Measurements from ENCODE around the gene TRPC3. TPM values are rescaled to one million over a fixed set of nuclear protein-coding genes. Genes with fewer than 3 reads are reported as not detected.

Gene TRPC3
- total and polyA plus RNA-seq, 2 of the 8 experiments (the other 6 are each of a cell fraction or from before 2014, with no cell fraction given): 0.37 to 0.41 TPM

DNA sequence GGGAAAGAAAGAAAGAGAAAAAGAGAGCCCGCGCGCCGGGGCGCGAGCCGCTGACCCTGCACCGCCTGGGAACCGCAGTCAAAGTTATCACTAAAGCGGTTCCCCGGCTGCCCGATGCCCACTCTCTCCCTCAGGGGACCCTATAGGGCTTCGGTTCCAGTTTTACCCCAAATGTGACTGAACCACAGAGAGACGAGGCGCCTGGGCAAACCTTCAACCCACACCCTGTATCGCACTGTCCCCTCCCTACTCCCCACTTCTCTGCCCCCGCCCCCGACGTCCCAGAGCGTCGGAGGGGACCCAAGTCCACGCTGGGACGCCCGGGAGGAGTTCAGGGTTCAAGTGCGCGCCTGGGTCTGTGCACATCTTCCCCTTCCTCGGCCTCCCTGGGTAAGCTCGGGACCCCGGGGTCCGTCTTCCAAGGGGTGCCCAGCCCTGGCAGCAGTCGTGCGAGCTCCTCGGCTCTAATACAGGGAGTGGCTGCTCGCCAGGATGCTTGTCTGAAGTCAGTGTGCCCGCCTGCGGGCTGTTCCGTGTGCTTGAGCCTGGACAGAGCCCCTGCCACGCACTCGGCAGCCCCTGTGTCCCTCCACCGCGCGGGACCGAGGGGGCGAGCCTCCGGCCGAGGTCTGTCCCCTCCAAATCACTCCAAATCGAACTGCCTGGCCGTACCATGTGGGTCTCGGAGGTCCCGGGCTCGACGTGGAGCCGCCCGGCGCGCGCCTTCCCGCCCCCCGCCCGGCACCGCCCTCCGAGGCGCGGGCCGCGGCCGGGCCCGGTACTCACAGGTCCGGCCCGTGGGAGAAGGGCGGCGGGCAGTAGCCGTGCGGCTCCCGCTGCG is 960 bp downstream of the TRPC3 start (continued):
- peak; percentile 24; the same call in 1 of the 2 replicates for TF ChIP-seq PHF8 (conservative IDR thresholded peaks at IDR 0.05; ENCODE audit: low read depth, low read length)
- TF ChIP-seq BRCA1 (IDR thresholded peaks at IDR 0.05; ENCODE audit: low read depth, low read length): no peak
- no peak for TF ChIP-seq CBX5 (IDR thresholded peaks at IDR 0.05; ENCODE audit: low read depth, low read length)
- TF ChIP-seq, protein P1, sequence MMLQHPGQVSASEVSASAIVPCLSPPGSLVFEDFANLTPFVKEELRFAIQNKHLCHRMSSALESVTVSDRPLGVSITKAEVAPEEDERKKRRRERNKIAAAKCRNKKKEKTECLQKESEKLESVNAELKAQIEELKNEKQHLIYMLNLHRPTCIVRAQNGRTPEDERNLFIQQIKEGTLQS (IDR thresholded peaks at IDR 0.05; ENCODE audit: insufficient read depth, low read depth, low read length): no peak
- TF ChIP-seq POU5F1 (IDR thresholded peaks at IDR 0.05; ENCODE audit: low read depth, low read length): no peak
- TF ChIP-seq JUND (IDR thresholded peaks at IDR 0.05; ENCODE audit: low read length): no peak
- TF ChIP-seq CBX8 (IDR thresholded peaks at IDR 0.05; ENCODE audit: borderline replicate concordance, low read depth, low read length): no peak
- TF ChIP-seq ATF2 (IDR thresholded peaks at IDR 0.05; ENCODE audit: low read length): no peak
- 0 out of 2 replicates have a peak, but pooled peaks have one; percentile 2 for TF ChIP-seq KDM1A (IDR thresholded peaks at IDR 0.05; ENCODE audit: borderline replicate concordance, low read length)
- TF ChIP-seq TEAD4 (IDR thresholded peaks at IDR 0.05; ENCODE audit: low read depth, low read length): no peak
- peak; percentile 63 for TF ChIP-seq EZH2 (IDR thresholded peaks at IDR 0.05; ENCODE audit: low read depth, low read length, severe bottlenecking)
- TF ChIP-seq GTF2F1 (IDR thresholded peaks at IDR 0.05; ENCODE audit: borderline replicate concordance, low read depth, low read length): no peak
- TF ChIP-seq GABPA (IDR thresholded peaks at IDR 0.05; ENCODE audit: borderline replicate concordance, insufficient read depth, low read length): no peak
- no peak for TF ChIP-seq FOSL1 (IDR thresholded peaks at IDR 0.05; ENCODE audit: insufficient read depth, low read depth, low read length)
- TF ChIP-seq KDM5A (IDR thresholded peaks at IDR 0.05; ENCODE audit: low read length): no peak
- no peak for TF ChIP-seq MAFK (IDR thresholded peaks at IDR 0.05; ENCODE audit: low read depth, low read length)
- TF ChIP-seq RNF2 (IDR thresholded peaks at IDR 0.05; ENCODE audit: borderline replicate concordance, low read depth, low read length, missing control alignments, poor library complexity, severe bottlenecking): peak; percentile 65
- no peak for TF ChIP-seq SIX5 (IDR thresholded peaks at IDR 0.05; ENCODE audit: low read depth, low read length)
- peak; percentile 63; the same call in 1 of the 2 replicates for TF ChIP-seq RBBP5 (IDR thresholded peaks at IDR 0.05; ENCODE audit: borderline replicate concordance, low read depth, low read length)
- no peak for TF ChIP-seq CHD1 (IDR thresholded peaks at IDR 0.05; ENCODE audit: low read depth, low read length)
- 0 out of 2 replicates have a peak, but pooled peaks have one; percentile 4 for TF ChIP-seq TAF1 (IDR thresholded peaks at IDR 0.05; ENCODE audit: low read depth, low read length)
